H1 (cell line): Measurements from ENCODE around the gene SLC25A39. TPM values are rescaled to one million over a fixed set of nuclear protein-coding genes. Genes with fewer than 3 reads are reported as not detected.

Experiments
- ASH2L ChIP-seq: fragments of 200-600, 300-600 bp; sonication (generic); IDR thresholded peaks from one replicate; pipeline ENCODE4 v1.7.1; 2017; ENCODE audit warnings: low read length
- EGR1 ChIP-seq: IDR thresholded peaks from 2 replicates; pipeline ENCODE4 v1.6.1; 2011; ENCODE audit warnings: low read depth, low read length, borderline replicate concordance
- KDM1A ChIP-seq: fragments of 200-600, 300-600 bp; sonication (generic); IDR thresholded peaks from 2 replicates; pipeline ENCODE4 v1.7.1; 2016; ENCODE audit warnings: mild to moderate bottlenecking, low read length, borderline replicate concordance
- PHF8 ChIP-seq: fragments of 200-600 bp; sonication (generic); conservative IDR thresholded peaks from 2 replicates; pipeline ENCODE4 v1.7.1; 2012; ENCODE audit warnings: low read depth, mild to moderate bottlenecking, inconsistent platforms, low read length, moderate library complexity
- USF2 ChIP-seq: IDR thresholded peaks from 2 replicates; pipeline ENCODE4 v1.6.1; 2011; ENCODE audit warnings: low read length, improper control_type of control experiment
- polyA plus RNA-seq, 7 experiments: library from polyadenylated mRNA; depleted of rRNA in 3 of 7; stranded (reverse) in 5 of 7; unstranded in 2 of 7; fragments of >200 nt in 5 of 7; fragments of 200-250 nt in 2 of 7; gene quantifications; 1 replicate in 5 of 7; 2 replicates in 1 of 7; 4 replicates in 1 of 7; pipeline versions ENCODE4 v1.2.1 to v1.2.3, GENCODE V29; 2011 to 2013; ENCODE audit warnings: missing spikeins in 2 of 7, mixed read lengths in 2 of 7
- total RNA-seq: library from RNA; stranded (reverse); fragmentation: NEBNext Ultra II Directional; extraction: Animal tissue kit (Norgen Biotek cat#: 25700); gene quantifications from 2 replicates; pipeline ENCODE4 v1.2.1, GENCODE V29; 2021

SLC25A39 gene
- total and polyA plus RNA-seq, 2 of the 8 experiments (the other 6 are each of a cell fraction or from before 2014, with no cell fraction given) = 200 to 291 TPM

- TF ChIP-seq KDM1A (no peak), USF2 (no peak), ASH2L (no peak), EGR1 (no peak), PHF8 (no peak)
These were observed 13.0 kb downstream of the SLC25A39 start (continued) for GRCh38 chr17:44311562-44312181.
